ENCODE results near the gene TMEM115. TPM values are rescaled to one million over a fixed set of nuclear protein-coding genes. Genes with fewer than 3 reads are reported as not detected.

Gene TMEM115
- total RNA-seq, 1 experiment from 2014 or later: 38.7 TPM

GRCh38 chr3:50369012-50369670, 9.8 kb upstream of the TMEM115 start:
- H3K36me3 ChIP-seq (replicated peaks; ENCODE audit: control insufficient read depth, insufficient read depth, low read length): no peaks in the 10 kb centered on the region

DNA sequence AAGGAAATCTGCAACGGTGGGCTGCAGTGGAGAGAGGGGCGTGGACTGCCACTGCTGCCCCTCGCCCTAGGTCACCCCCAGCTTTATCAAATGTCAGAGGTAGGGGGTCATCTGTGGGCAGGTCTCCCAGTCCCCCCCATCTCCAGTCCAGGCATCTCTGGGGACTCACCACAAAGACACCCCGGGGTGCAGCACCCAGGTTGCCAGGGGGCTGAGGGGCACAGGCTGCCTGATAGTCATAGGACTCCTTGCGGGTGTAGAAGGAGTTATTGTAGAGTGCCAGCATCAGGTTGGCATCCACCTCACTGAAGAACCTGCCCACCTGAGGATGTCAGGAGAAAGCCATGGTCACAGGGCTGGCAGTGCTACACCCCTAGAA, 6.5 kb upstream of the TMEM115 start:
- Histone ChIP-seq H3K27me3 (ENCODE audit: control insufficient read depth, insufficient read depth, low read length) (peaks cover 13% of the 10 kb centered on the region; the same call in 1 of the 2 replicates), H3K4me3 (ENCODE audit: insufficient read depth, low read depth, low read length) (peak overlapping the region; percentile 63; the same call in 1 of the 2 replicates), H3K36me3 (replicated peaks; ENCODE audit: control insufficient read depth, insufficient read depth, low read length) (no peaks in the 10 kb centered on the region)
- no peak for DNase-seq

More at GRCh38 chr3:50369012-50369670, 9.8 kb upstream of the TMEM115 start:
- DNase-seq: no peak
- H3K4me3 ChIP-seq (ENCODE audit: insufficient read depth, low read depth, low read length): no peak overlapping the region
- H3K27me3 ChIP-seq (ENCODE audit: control insufficient read depth, insufficient read depth, low read length): peaks cover 8% of the 10 kb centered on the region; the same call in 1 of the 2 replicates

GRCh38 chr3:50365080-50365841, 5.9 kb upstream of the TMEM115 start:
- Histone ChIP-seq H3K27me3 (ENCODE audit: control insufficient read depth, insufficient read depth, low read length) (peaks cover 13% of the 10 kb centered on the region; the same call in 1 of the 2 replicates), H3K36me3 (replicated peaks; ENCODE audit: control insufficient read depth, insufficient read depth, low read length) (no peaks in the 10 kb centered on the region), H3K4me3 (ENCODE audit: insufficient read depth, low read depth, low read length) (peak overlapping the region; percentile 63)
- DNase-seq: peak; percentile 99

- no peaks in the 10 kb centered on the region for H3K36me3 ChIP-seq (replicated peaks; ENCODE audit: control insufficient read depth, insufficient read depth, low read length)
- peak overlapping the region; percentile 63 for H3K4me3 ChIP-seq (ENCODE audit: insufficient read depth, low read depth, low read length)
- H3K27me3 ChIP-seq (ENCODE audit: control insufficient read depth, insufficient read depth, low read length): peaks cover 13% of the 10 kb centered on the region; the same call in 1 of the 2 replicates
- DNase-seq: no peak
Measured at GRCh38 chr3:50364573-50365079, 5.3 kb upstream of the TMEM115 start.

- Histone ChIP-seq H3K27me3 (ENCODE audit: control insufficient read depth, insufficient read depth, low read length) (peaks cover 11% of the 10 kb centered on the region; the same call in 1 of the 2 replicates), H3K36me3 (replicated peaks; ENCODE audit: control insufficient read depth, insufficient read depth, low read length) (peaks cover 9% of the 10 kb centered on the region), H3K4me3 (ENCODE audit: insufficient read depth, low read depth, low read length) (peak overlapping the region; percentile 28; the same call in 1 of the 2 replicates)
- no peak for DNase-seq
Measured at GRCh38 chr3:50359760-50360110, 414 bp upstream of the TMEM115 start.

GRCh38 chr3:50358355-50358910, 888 bp downstream of the TMEM115 start:
- H3K36me3 ChIP-seq (replicated peaks; ENCODE audit: control insufficient read depth, insufficient read depth, low read length): peaks cover 13% of the 10 kb centered on the region
- H3K4me3 ChIP-seq (ENCODE audit: insufficient read depth, low read depth, low read length): peak overlapping the region; percentile 94
- DNase-seq: no peak
- no peaks in the 10 kb centered on the region for H3K27me3 ChIP-seq (ENCODE audit: control insufficient read depth, insufficient read depth, low read length)

DNA sequence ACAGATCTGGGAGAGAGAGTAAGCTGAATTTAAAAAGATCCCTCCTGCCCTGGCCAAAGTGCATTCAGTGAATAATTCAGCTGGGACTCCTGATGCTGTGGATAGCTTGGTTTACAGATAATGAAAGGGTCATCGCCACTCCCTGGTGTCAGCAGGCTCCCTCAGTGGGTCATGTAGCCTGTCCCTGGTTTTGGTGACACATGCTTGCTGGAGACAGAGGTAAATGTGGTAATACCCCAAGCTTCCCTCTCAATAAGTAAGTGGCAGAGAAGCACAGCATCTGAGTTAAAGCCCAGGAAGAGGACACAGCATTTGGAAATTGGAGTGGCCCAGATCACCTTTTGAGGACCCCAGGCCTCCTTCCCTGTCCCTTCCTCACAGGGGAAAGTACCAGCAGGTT, 1.8 kb downstream of the TMEM115 start:
- peaks cover 13% of the 10 kb centered on the region for H3K36me3 ChIP-seq (replicated peaks; ENCODE audit: control insufficient read depth, insufficient read depth, low read length)
- no peak overlapping the region for H3K4me3 ChIP-seq (ENCODE audit: insufficient read depth, low read depth, low read length)
- no peaks in the 10 kb centered on the region for H3K27me3 ChIP-seq (ENCODE audit: control insufficient read depth, insufficient read depth, low read length)
- no peak for DNase-seq

- Histone ChIP-seq H3K4me3 (ENCODE audit: insufficient read depth, low read depth, low read length) (no peak overlapping the region), H3K27me3 (ENCODE audit: control insufficient read depth, insufficient read depth, low read length) (no peaks in the 10 kb centered on the region), H3K36me3 (replicated peaks; ENCODE audit: control insufficient read depth, insufficient read depth, low read length) (peaks cover 13% of the 10 kb centered on the region)
- DNase-seq: peak; percentile 41
Measured at GRCh38 chr3:50356553-50356952, 2.8 kb downstream of the TMEM115 start.

DNA sequence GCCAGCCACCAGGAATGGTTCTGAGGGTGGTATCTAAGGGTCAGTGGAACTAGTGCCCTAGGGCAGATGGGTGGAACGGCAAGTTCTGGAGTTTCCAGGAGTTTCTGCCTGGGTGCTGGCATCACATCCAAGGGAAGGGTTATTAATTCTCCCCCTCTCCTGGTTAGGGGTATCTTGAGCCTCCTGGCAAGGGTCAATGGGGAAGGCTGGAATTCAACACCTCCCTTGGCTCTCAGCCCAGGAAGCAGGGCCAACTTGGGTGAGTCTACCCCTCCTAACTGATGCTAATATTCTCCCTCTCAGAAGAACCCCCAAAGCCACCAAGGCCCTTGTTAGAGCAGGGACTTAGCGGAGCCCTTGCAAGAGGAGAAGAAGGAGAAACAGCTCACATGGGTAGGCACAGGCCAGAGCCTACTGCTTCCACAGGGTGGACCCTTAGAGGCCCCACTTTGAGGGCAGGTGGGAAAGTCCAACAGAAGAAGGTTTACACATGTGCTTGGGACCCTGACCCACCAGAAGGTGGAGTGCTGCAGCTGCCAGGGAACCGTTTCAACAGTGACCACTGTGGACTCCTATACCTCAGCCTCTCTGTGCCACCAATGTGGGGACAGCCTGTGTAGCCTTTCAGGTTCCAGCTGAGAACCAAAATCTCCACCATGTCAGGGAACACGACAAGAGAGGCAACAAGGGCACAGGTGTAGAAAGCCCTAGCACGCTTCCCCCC, 3.3 kb downstream of the TMEM115 start:
- H3K4me3 ChIP-seq (ENCODE audit: insufficient read depth, low read depth, low read length): no peak overlapping the region
- peaks cover 13% of the 10 kb centered on the region for H3K36me3 ChIP-seq (replicated peaks; ENCODE audit: control insufficient read depth, insufficient read depth, low read length)
- DNase-seq: peak; percentile 39
- no peaks in the 10 kb centered on the region for H3K27me3 ChIP-seq (ENCODE audit: control insufficient read depth, insufficient read depth, low read length)

GRCh38 chr3:50354850-50355249, 4.5 kb downstream of the TMEM115 start:
- H3K36me3 ChIP-seq (replicated peaks; ENCODE audit: control insufficient read depth, insufficient read depth, low read length): peaks cover 13% of the 10 kb centered on the region
- no peak for DNase-seq
- no peaks in the 10 kb centered on the region for H3K27me3 ChIP-seq (ENCODE audit: control insufficient read depth, insufficient read depth, low read length)

GRCh38 chr3:50354186-50354764, 5.0 kb downstream of the TMEM115 start:
- Histone ChIP-seq H3K4me3 (ENCODE audit: insufficient read depth, low read depth, low read length) (no peak overlapping the region), H3K36me3 (replicated peaks; ENCODE audit: control insufficient read depth, insufficient read depth, low read length) (peaks cover 13% of the 10 kb centered on the region), H3K27me3 (ENCODE audit: control insufficient read depth, insufficient read depth, low read length) (no peaks in the 10 kb centered on the region)
- DNase-seq: no peak

More at GRCh38 chr3:50354850-50355249, 4.5 kb downstream of the TMEM115 start:
- no peak overlapping the region for H3K4me3 ChIP-seq (ENCODE audit: insufficient read depth, low read depth, low read length)

DNA sequence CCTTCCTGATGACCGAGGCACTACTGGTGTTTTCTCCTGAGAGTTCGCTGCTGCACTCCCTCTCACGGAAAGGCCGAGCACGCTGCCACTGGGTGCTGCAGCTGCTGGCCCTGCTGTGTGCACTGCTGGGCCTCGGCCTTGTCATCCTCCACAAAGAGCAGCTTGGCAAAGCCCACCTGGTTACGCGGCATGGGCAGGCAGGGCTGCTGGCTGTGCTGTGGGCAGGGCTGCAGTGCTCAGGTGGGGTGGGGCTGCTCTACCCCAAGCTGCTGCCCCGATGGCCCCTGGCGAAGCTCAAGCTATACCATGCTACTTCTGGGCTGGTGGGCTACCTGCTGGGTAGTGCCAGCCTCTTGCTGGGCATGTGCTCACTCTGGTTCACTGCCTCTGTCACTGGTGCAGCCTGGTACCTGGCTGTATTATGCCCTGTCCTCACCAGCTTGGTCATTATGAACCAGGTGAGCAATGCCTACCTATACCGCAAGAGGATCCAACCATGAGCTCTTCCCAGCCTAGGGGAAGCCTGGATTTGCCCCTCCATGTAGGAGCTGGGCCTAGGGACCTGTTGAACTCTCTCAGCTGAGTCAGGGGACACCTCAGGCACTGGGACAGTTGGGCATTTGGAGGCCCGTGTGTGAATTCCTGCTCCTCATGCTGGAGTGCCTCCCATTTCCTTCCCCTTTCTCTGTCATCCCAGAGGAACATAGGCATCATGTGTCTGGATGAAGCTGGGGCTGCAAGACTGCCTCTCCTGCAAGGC, 5.9 kb downstream of the TMEM115 start:
- H3K27me3 ChIP-seq (ENCODE audit: control insufficient read depth, insufficient read depth, low read length): no peaks in the 10 kb centered on the region
- no peak overlapping the region for H3K4me3 ChIP-seq (ENCODE audit: insufficient read depth, low read depth, low read length)
- H3K36me3 ChIP-seq (replicated peaks; ENCODE audit: control insufficient read depth, insufficient read depth, low read length): peaks cover 16% of the 10 kb centered on the region
- DNase-seq: no peak

- peaks cover 20% of the 10 kb centered on the region for H3K36me3 ChIP-seq (replicated peaks; ENCODE audit: control insufficient read depth, insufficient read depth, low read length)
- DNase-seq: peak; percentile 60
- no peaks in the 10 kb centered on the region for H3K27me3 ChIP-seq (ENCODE audit: control insufficient read depth, insufficient read depth, low read length)
- H3K4me3 ChIP-seq (ENCODE audit: insufficient read depth, low read depth, low read length): no peak overlapping the region
Measured at GRCh38 chr3:50352781-50353180, 6.5 kb downstream of the TMEM115 start.
